Measurements from ENCODE around the gene CCT7.

The CCT7 gene
- long read RNA-seq, transcript CCT7-215 (13 exons, 2,031 nt), result minor isoform, 6 of 2,942 reads
- long read RNA-seq, transcript CCT7-201 (12 exons, 1,916 nt), result major isoform, 2,813 of 2,942 reads
- long read RNA-seq, transcript CCT7-202 (7 exons, 1,234 nt), result minor isoform, 13 of 2,942 reads
- long read RNA-seq, transcript CCT7-216 (10 exons, 1,674 nt), result minor isoform, 5 of 2,942 reads
- long read RNA-seq, partial matches to known transcripts, result 45 of 2,942 reads
- long read RNA-seq, other reads (novel, unspliced or antisense), result 60 of 2,942 reads

GRCh38 chr2:73233932-73234832 lies at the start of gene CCT7:
TSS of gene CCT7 (plus strand) at chr2:73234308. CDS start at chr2:73234379, 71 bp downstream.
- peak; percentile 87 to 93 for DNase-seq (ENCODE audit: low read depth in 1 of 2, low spot score in 1 of 2)
- H3K27me3 ChIP-seq (ENCODE audit: insufficient read depth, poor library complexity, severe bottlenecking), result no peaks in the 10 kb centered on the region
- TF ChIP-seq REST (IDR thresholded peaks at IDR 0.05; ENCODE audit: insufficient replicate concordance, low read depth), result peak; percentile 83
- TF ChIP-seq POLR2AphosphoS5 (IDR thresholded peaks at IDR 0.05; ENCODE audit: low read depth), result peak; percentile 97
- TF ChIP-seq GABPA (IDR thresholded peaks at IDR 0.05; ENCODE audit: low read depth), result peak; percentile 95
- TF ChIP-seq CTCF (IDR thresholded peaks at IDR 0.05; ENCODE audit: insufficient read depth, low read length), result no peak
- TF ChIP-seq SPI1 (IDR thresholded peaks at IDR 0.05; ENCODE audit: borderline replicate concordance, low read depth), result peak; percentile 69; the same call in 1 of the 2 replicates
- peak within 1 kb of the TSS; percentile 93 for H3K27ac ChIP-seq (replicated peaks)
- H3K4me3 ChIP-seq (replicated peaks; ENCODE audit: insufficient read depth, low read length), result peak within 1 kb of the TSS; percentile 73

GRCh38 chr2:73185965-73186364 lies 48.1 kb upstream of the CCT7 start:
- Histone ChIP-seq H3K27me3 (ENCODE audit: insufficient read depth, poor library complexity, severe bottlenecking) (no peaks in the 10 kb centered on the region), H3K27ac (replicated peaks) (no peak overlapping the region), H3K4me3 (replicated peaks; ENCODE audit: insufficient read depth, low read length) (no peak overlapping the region)
- TF ChIP-seq POLR2AphosphoS5 (IDR thresholded peaks at IDR 0.05; ENCODE audit: low read depth) (no peak), REST (IDR thresholded peaks at IDR 0.05; ENCODE audit: insufficient replicate concordance, low read depth) (no peak), CTCF (IDR thresholded peaks at IDR 0.05; ENCODE audit: insufficient read depth, low read length) (no peak), GABPA (IDR thresholded peaks at IDR 0.05; ENCODE audit: low read depth) (no peak)
- DNase-seq (ENCODE audit: low read depth in 1 of 2, low spot score in 1 of 2), result no peak

- no peak for DNase-seq (ENCODE audit: low read depth in 1 of 2, low spot score in 1 of 2)
- TF ChIP-seq CTCF (IDR thresholded peaks at IDR 0.05; ENCODE audit: insufficient read depth, low read length) (no peak), REST (IDR thresholded peaks at IDR 0.05; ENCODE audit: insufficient replicate concordance, low read depth) (no peak), SPI1 (IDR thresholded peaks at IDR 0.05; ENCODE audit: borderline replicate concordance, low read depth) (peak; percentile 72; the same call in 1 of the 2 replicates), POLR2AphosphoS5 (IDR thresholded peaks at IDR 0.05; ENCODE audit: low read depth) (no peak), GABPA (IDR thresholded peaks at IDR 0.05; ENCODE audit: low read depth) (no peak)
- H3K27me3 ChIP-seq (ENCODE audit: insufficient read depth, poor library complexity, severe bottlenecking), result no peaks in the 10 kb centered on the region
- H3K4me3 ChIP-seq (replicated peaks; ENCODE audit: insufficient read depth, low read length), result no peak overlapping the region
- H3K27ac ChIP-seq (replicated peaks), result no peak overlapping the region
Observed at GRCh38 chr2:73187549-73187948, 46.6 kb upstream of the CCT7 start.

Measured in HL-60 (cell line).